ENCODE results near the gene B4GALT6. TPM values are rescaled to one million over a fixed set of nuclear protein-coding genes. Genes with fewer than 3 reads are reported as not detected.

B4GALT6 gene
- total and polyA plus RNA-seq, 2 of the 13 experiments (the other 11 are each of a cell fraction or from before 2014, with no cell fraction given) = 1.9 to 3.3 TPM

- no peak overlapping the region for H2AFZ ChIP-seq (ENCODE audit: low read length)
- POLR2A ChIA-PET = no interaction called here
- peaks cover 13% of the 10 kb centered on the region for H3K4me1 ChIP-seq (ENCODE audit: insufficient read depth, low read length)
- DNase-seq (ENCODE audit: low spot score) = no peak
- no peaks in the 10 kb centered on the region for H3K27me3 ChIP-seq (ENCODE audit: control insufficient read depth in 1 of 2, insufficient read depth in 2 of 2, low read length in 2 of 2)
- no peaks in the 10 kb centered on the region for H3K79me2 ChIP-seq (ENCODE audit: insufficient read depth, low read length)
- TF ChIP-seq TRIM24 (CRISPR knock-in tag; IDR thresholded peaks at IDR 0.05) = no peak
- no peak for TF ChIP-seq MEF2D (CRISPR knock-in tag; IDR thresholded peaks at IDR 0.05)
- no peak for TF ChIP-seq KMT2B (CRISPR knock-in tag; IDR thresholded peaks at IDR 0.05)
- no peak for TF ChIP-seq TFAP4 (IDR thresholded peaks at IDR 0.05; ENCODE audit: borderline replicate concordance, low read depth)
- no peak for TF ChIP-seq ZNF441 (CRISPR knock-in tag; IDR thresholded peaks at IDR 0.05; ENCODE audit: borderline replicate concordance)
- TF ChIP-seq TRAFD1 (CRISPR knock-in tag; IDR thresholded peaks at IDR 0.05; ENCODE audit: borderline replicate concordance) = no peak
- TF ChIP-seq ZNF503 (CRISPR knock-in tag; IDR thresholded peaks at IDR 0.05) = no peak
- in situ Hi-C loops (cut with HindIII; ENCODE audit: extremely low pct_ligation_motif_present, low pct_unique_long_range_greater_than_20kb) = no loop called here
- no peak overlapping the region for H3K4me3 ChIP-seq (replicated peaks in 1 of 3; ENCODE audit: insufficient read depth in 1 of 3, low read depth in 2 of 3, low read length in 3 of 3)
- H3K9ac ChIP-seq (ENCODE audit: insufficient read depth, low read depth, low read length) = no peak overlapping the region
- no peaks in the 10 kb centered on the region for H3K36me3 ChIP-seq (replicated peaks in 1 of 2; ENCODE audit: control insufficient read depth in 1 of 2, insufficient read depth in 2 of 2, low read length in 2 of 2)
- CTCF ChIA-PET (ENCODE audit: low intra/inter-chr PET ratio, low total read pairs) = no interaction called here
- H3K9me3 ChIP-seq (ENCODE audit: low read length) = no peaks in the 10 kb centered on the region
- H3K27ac ChIP-seq (ENCODE audit: extremely low read length, insufficient read depth, low read length) = no peak overlapping the region
- FAIRE-seq = no peak
- no TSS peak for BruUV-seq (replicated peaks)
- H4K20me1 ChIP-seq (ENCODE audit: insufficient read depth, low read length) = no peaks in the 10 kb centered on the region
- no peak overlapping the region for H3K4me2 ChIP-seq (ENCODE audit: low read depth, low read length)
- ATAC-seq = no peak
- intact Hi-C loops (cut with micrococcal nuclease; ENCODE audit: unreplicated experiment) = no loop called here
These were observed 65.1 kb downstream of the B4GALT6 start for GRCh38 chr18:31619291-31619690.

Data from HepG2 (cell line).